ENCODE data around the gene HERC5.

The HERC5 gene

GRCh38 chr4:88517825-88518224 is 60.9 kb downstream of the HERC5 start:
- no peak for DNase-seq (ENCODE audit: extremely low read depth in 1 of 2, low read depth in 1 of 2)

- DNase-seq (ENCODE audit: extremely low read depth in 1 of 2, low read depth in 1 of 2): no peak
Measured at GRCh38 chr4:88518911-88519310, 62.0 kb downstream of the HERC5 start.

- DNase-seq (ENCODE audit: extremely low read depth in 1 of 2, low read depth in 1 of 2): peak in 1 of 2 donors; percentile 32
Measured at GRCh38 chr4:88522702-88523324, 65.9 kb downstream of the HERC5 start.

GRCh38 chr4:88523325-88524129 is 66.6 kb downstream of the HERC5 start, which contains the start of gene PYURF:
Gene PYURF, minus strand, starts transcription at chr4:88523776. Its CDS starts 76 bp downstream, at chr4:88523700.
- DNase-seq (ENCODE audit: extremely low read depth in 1 of 2, low read depth in 1 of 2): peak; percentile 77 to 87

GRCh38 chr4:88524171-88524570 is 67.3 kb downstream of the HERC5 start:
- DNase-seq (ENCODE audit: extremely low read depth in 1 of 2, low read depth in 1 of 2): no peak

GRCh38 chr4:88526221-88526815 is 69.4 kb downstream of the HERC5 start:
- no peak for DNase-seq (ENCODE audit: extremely low read depth in 1 of 2, low read depth in 1 of 2)

- DNase-seq (ENCODE audit: extremely low read depth in 1 of 2, low read depth in 1 of 2): no peak
Measured at GRCh38 chr4:88527787-88528186, 70.9 kb downstream of the HERC5 start.

- no peak for DNase-seq (ENCODE audit: extremely low read depth in 1 of 2, low read depth in 1 of 2)
Measured at GRCh38 chr4:88528861-88529260, 71.9 kb downstream of the HERC5 start.

GRCh38 chr4:88531549-88531948 is 74.6 kb downstream of the HERC5 start:
- no peak for DNase-seq (ENCODE audit: extremely low read depth in 1 of 2, low read depth in 1 of 2)

- DNase-seq (ENCODE audit: extremely low read depth in 1 of 2, low read depth in 1 of 2): no peak
Measured at GRCh38 chr4:88533088-88533790, 76.3 kb downstream of the HERC5 start.

GRCh38 chr4:88533937-88534750 is 77.2 kb downstream of the HERC5 start:
- no peak for DNase-seq (ENCODE audit: extremely low read depth in 1 of 2, low read depth in 1 of 2)

GRCh38 chr4:88535090-88535755 is 78.3 kb downstream of the HERC5 start:
- DNase-seq (ENCODE audit: extremely low read depth in 1 of 2, low read depth in 1 of 2): no peak

- DNase-seq (ENCODE audit: extremely low read depth in 1 of 2, low read depth in 1 of 2): no peak
Measured at GRCh38 chr4:88537709-88538108, 80.8 kb downstream of the HERC5 start.

GRCh38 chr4:88539322-88540068 is 82.6 kb downstream of the HERC5 start:
- DNase-seq (ENCODE audit: extremely low read depth in 1 of 2, low read depth in 1 of 2): peak; percentile 33 to 66

- DNase-seq (ENCODE audit: extremely low read depth in 1 of 2, low read depth in 1 of 2): no peak
Measured at GRCh38 chr4:88549815-88550214, 92.9 kb downstream of the HERC5 start.
